ENCODE data around the gene C15orf39. TPM values are rescaled to one million over a fixed set of nuclear protein-coding genes. Genes with fewer than 3 reads are reported as not detected.

The C15orf39 gene
- total RNA-seq, 1 donor from 2014 or later = 2.1 TPM

GRCh38 chr15:75202251-75203016 lies 752 bp downstream of the C15orf39 start:
- Histone ChIP-seq H3K27me3 (ENCODE audit: control insufficient read depth, insufficient read depth, low read length) (no peaks in the 10 kb centered on the region), H3K36me3 (ENCODE audit: control insufficient read depth, insufficient read depth, low read length) (peaks cover 7% of the 10 kb centered on the region)
- no peak for FAIRE-seq

GRCh38 chr15:75203017-75203907 lies 1.6 kb downstream of the C15orf39 start:
- FAIRE-seq (no peak), DNase-seq (ENCODE audit: low read depth) (no peak)
- Histone ChIP-seq H3K36me3 (ENCODE audit: control insufficient read depth, insufficient read depth, low read length) (peaks cover 12% of the 10 kb centered on the region), H3K4me3 (ENCODE audit: low read depth, low read length) (peak overlapping the region; percentile 92), H3K27me3 (ENCODE audit: control insufficient read depth, insufficient read depth, low read length) (no peaks in the 10 kb centered on the region)
- TF ChIP-seq CTCF (IDR thresholded peaks at IDR 0.05; ENCODE audit: insufficient read depth, low read length, severe bottlenecking) = no peak

More at GRCh38 chr15:75202251-75203016, 752 bp downstream of the C15orf39 start:
- peak overlapping the region; percentile 92 for H3K4me3 ChIP-seq (ENCODE audit: low read depth, low read length)
- TF ChIP-seq CTCF (IDR thresholded peaks at IDR 0.05; ENCODE audit: insufficient read depth, low read length, severe bottlenecking) = no peak
- no peak for DNase-seq (ENCODE audit: low read depth)

- no peaks in the 10 kb centered on the region for H3K27me3 ChIP-seq (ENCODE audit: control insufficient read depth, insufficient read depth, low read length)
- H3K36me3 ChIP-seq (ENCODE audit: control insufficient read depth, insufficient read depth, low read length) = peaks cover 18% of the 10 kb centered on the region
- FAIRE-seq = no peak
- no peak for TF ChIP-seq CTCF (IDR thresholded peaks at IDR 0.05; ENCODE audit: insufficient read depth, low read length, severe bottlenecking)
- DNase-seq (ENCODE audit: low read depth) = no peak
- H3K4me3 ChIP-seq (ENCODE audit: low read depth, low read length) = no peak overlapping the region
Measured at GRCh38 chr15:75203908-75204263, 2.2 kb downstream of the C15orf39 start.

- FAIRE-seq (peak; percentile 36), DNase-seq (ENCODE audit: low read depth) (peak; percentile 86)
- H3K4me3 ChIP-seq (ENCODE audit: low read depth, low read length) = no peak overlapping the region
Measured at GRCh38 chr15:75204340-75205063, 2.8 kb downstream of the C15orf39 start.

GRCh38 chr15:75205064-75205395 lies 3.3 kb downstream of the C15orf39 start:
- peaks cover 23% of the 10 kb centered on the region for H3K36me3 ChIP-seq (ENCODE audit: control insufficient read depth, insufficient read depth, low read length)
- DNase-seq (ENCODE audit: low read depth) = no peak
- TF ChIP-seq CTCF (IDR thresholded peaks at IDR 0.05; ENCODE audit: insufficient read depth, low read length, severe bottlenecking) = no peak
- FAIRE-seq = no peak
- H3K4me3 ChIP-seq (ENCODE audit: low read depth, low read length) = no peak overlapping the region
- H3K27me3 ChIP-seq (ENCODE audit: control insufficient read depth, insufficient read depth, low read length) = no peaks in the 10 kb centered on the region

More at GRCh38 chr15:75204340-75205063, 2.8 kb downstream of the C15orf39 start:
- Histone ChIP-seq H3K36me3 (ENCODE audit: control insufficient read depth, insufficient read depth, low read length) (peaks cover 19% of the 10 kb centered on the region), H3K27me3 (ENCODE audit: control insufficient read depth, insufficient read depth, low read length) (no peaks in the 10 kb centered on the region)
- TF ChIP-seq CTCF (IDR thresholded peaks at IDR 0.05; ENCODE audit: insufficient read depth, low read length, severe bottlenecking) = peak; percentile 98

Measured in bronchial epithelial cell (primary cell).